Daoy (cell line): ENCODE results near the gene UBXN11. TPM values are rescaled to one million over a fixed set of nuclear protein-coding genes. Genes with fewer than 3 reads are reported as not detected.
"Not testable (repeated sequence)": the region's sequence is repeated elsewhere in the genome, so short reads cannot be mapped to it uniquely, and the experiment has no call there.

Experiments
- DNase-seq: peaks from one replicate; pipeline ENCODE4 v3.0.0-alpha.2; 2015; ENCODE audit warnings: low read depth
- total RNA-seq: library from RNA; depleted of rRNA; stranded (reverse); fragments of >200 nt; shearing (Covaris generic); gene quantifications from 2 replicates; pipeline ENCODE4 v1.2.3, GENCODE V29; 2014

Gene UBXN11
- total RNA-seq, 1 experiment from 2014 or later = 9.0 TPM

GRCh38 chr1:26305667-26306289, 658 bp downstream of the UBXN11 start:
- no peak for DNase-seq

GRCh38 chr1:26302733-26303405, 3.6 kb downstream of the UBXN11 start:
- peak; percentile 92 for DNase-seq

- DNase-seq = no peak
Measured at GRCh38 chr1:26300578-26301275, 5.7 kb downstream of the UBXN11 start.

GRCh38 chr1:26297791-26298124, 8.7 kb downstream of the UBXN11 start:
- DNase-seq = no peak

- DNase-seq = no peak
Measured at GRCh38 chr1:26297057-26297790, 9.2 kb downstream of the UBXN11 start.

- no peak for DNase-seq
Measured at GRCh38 chr1:26296340-26297056, 9.9 kb downstream of the UBXN11 start.

- DNase-seq = no peak
Measured at GRCh38 chr1:26295194-26296138, 11.0 kb downstream of the UBXN11 start.

- no peak for DNase-seq
Measured at GRCh38 chr1:26293911-26294463, 12.4 kb downstream of the UBXN11 start.

GRCh38 chr1:26292735-26293134, 13.7 kb downstream of the UBXN11 start:
- DNase-seq = not testable (repeated sequence)

GRCh38 chr1:26291939-26292338, 14.5 kb downstream of the UBXN11 start:
- no peak for DNase-seq

- no peak for DNase-seq
Measured at GRCh38 chr1:26291433-26291832, 15.0 kb downstream of the UBXN11 start.

GRCh38 chr1:26290882-26291261, 15.6 kb downstream of the UBXN11 start:
- DNase-seq = no peak

GRCh38 chr1:26290122-26290881, 16.1 kb downstream of the UBXN11 start:
- DNase-seq = no peak

GRCh38 chr1:26289158-26290059, 17.0 kb downstream of the UBXN11 start:
- no peak for DNase-seq

GRCh38 chr1:26288311-26288941, 18.0 kb downstream of the UBXN11 start:
- DNase-seq = peak; percentile 69

- DNase-seq = no peak
Measured at GRCh38 chr1:26287811-26288210, 18.6 kb downstream of the UBXN11 start.

GRCh38 chr1:26287033-26287711, 19.3 kb downstream of the UBXN11 start:
- DNase-seq = no peak

- no peak for DNase-seq
Measured at GRCh38 chr1:26286064-26286416, 20.4 kb downstream of the UBXN11 start.
